Measurements from ENCODE around the gene PRAMEF7.
"Not testable (repeated sequence)": the region's sequence is repeated elsewhere in the genome, so short reads cannot be mapped to it uniquely, and the experiment has no call there.

PRAMEF7 gene

GRCh38 chr1:12916310-12916709 is at the start of gene PRAMEF7:
Gene PRAMEF7, plus strand, starts transcription at chr1:12916610. Its CDS starts 1,083 bp downstream, at chr1:12917693.
- not testable (repeated sequence) for H3K4me2 ChIP-seq (ENCODE audit: low read depth, low read length, poor library complexity, severe bottlenecking); H3K36me3 ChIP-seq (ENCODE audit: insufficient read depth, low read length); H3K9me2 ChIP-seq (replicated peaks; ENCODE audit: low read depth, low read length); H3K4me3 ChIP-seq (ENCODE audit: low read length, poor library complexity, severe bottlenecking); H3F3A ChIP-seq (ENCODE audit: low read depth); H4K20me1 ChIP-seq (ENCODE audit: insufficient read depth, low read length, poor library complexity, severe bottlenecking); H2AFZ ChIP-seq (ENCODE audit: low read length); H3K9ac ChIP-seq (ENCODE audit: low read depth, low read length, poor library complexity, severe bottlenecking); H3K9me3 ChIP-seq (ENCODE audit: insufficient read depth, low read depth, low read length); H3K79me2 ChIP-seq (ENCODE audit: insufficient read depth, low read length); H3K4me1 ChIP-seq (ENCODE audit: insufficient read depth, low read length, poor library complexity, severe bottlenecking); H3K27me3 ChIP-seq (ENCODE audit: insufficient read depth, low read length, poor library complexity, severe bottlenecking)

GRCh38 chr1:12878453-12878852 is 38.0 kb upstream of the PRAMEF7 start:
- not testable (repeated sequence) for H3K9ac ChIP-seq (ENCODE audit: low read depth, low read length, poor library complexity, severe bottlenecking); H2AFZ ChIP-seq (ENCODE audit: low read length); H4K20me1 ChIP-seq (ENCODE audit: insufficient read depth, low read length, poor library complexity, severe bottlenecking); H3K27me3 ChIP-seq (ENCODE audit: insufficient read depth, low read length, poor library complexity, severe bottlenecking); H3K4me1 ChIP-seq (ENCODE audit: insufficient read depth, low read length, poor library complexity, severe bottlenecking); H3K79me2 ChIP-seq (ENCODE audit: insufficient read depth, low read length); H3K36me3 ChIP-seq (ENCODE audit: insufficient read depth, low read length); H3F3A ChIP-seq (ENCODE audit: low read depth); H3K9me2 ChIP-seq (replicated peaks; ENCODE audit: low read depth, low read length); H3K9me3 ChIP-seq (ENCODE audit: insufficient read depth, low read depth, low read length); H3K4me3 ChIP-seq (ENCODE audit: low read length, poor library complexity, severe bottlenecking); H3K4me2 ChIP-seq (ENCODE audit: low read depth, low read length, poor library complexity, severe bottlenecking)

GRCh38 chr1:12886101-12886500 is 30.3 kb upstream of the PRAMEF7 start, which contains the start of gene PRAMEF4:
Gene PRAMEF4, minus strand, starts transcription at chr1:12886201. Its CDS starts 2,807 bp downstream, at chr1:12883394.
- not testable (repeated sequence) for H2AFZ ChIP-seq (ENCODE audit: low read length); H3K27me3 ChIP-seq (ENCODE audit: insufficient read depth, low read length, poor library complexity, severe bottlenecking); H4K20me1 ChIP-seq (ENCODE audit: insufficient read depth, low read length, poor library complexity, severe bottlenecking); H3K9me3 ChIP-seq (ENCODE audit: insufficient read depth, low read depth, low read length); H3K4me1 ChIP-seq (ENCODE audit: insufficient read depth, low read length, poor library complexity, severe bottlenecking); H3K9ac ChIP-seq (ENCODE audit: low read depth, low read length, poor library complexity, severe bottlenecking); H3K79me2 ChIP-seq (ENCODE audit: insufficient read depth, low read length); H3K4me3 ChIP-seq (ENCODE audit: low read length, poor library complexity, severe bottlenecking); H3K4me2 ChIP-seq (ENCODE audit: low read depth, low read length, poor library complexity, severe bottlenecking); H3K36me3 ChIP-seq (ENCODE audit: insufficient read depth, low read length); H3K9me2 ChIP-seq (replicated peaks; ENCODE audit: low read depth, low read length); H3F3A ChIP-seq (ENCODE audit: low read depth)

- not testable (repeated sequence) for H3K79me2 ChIP-seq (ENCODE audit: insufficient read depth, low read length); H2AFZ ChIP-seq (ENCODE audit: low read length); H3K9ac ChIP-seq (ENCODE audit: low read depth, low read length, poor library complexity, severe bottlenecking); H3K4me2 ChIP-seq (ENCODE audit: low read depth, low read length, poor library complexity, severe bottlenecking); H3F3A ChIP-seq (ENCODE audit: low read depth); H3K9me3 ChIP-seq (ENCODE audit: insufficient read depth, low read depth, low read length); H3K27me3 ChIP-seq (ENCODE audit: insufficient read depth, low read length, poor library complexity, severe bottlenecking); H3K9me2 ChIP-seq (replicated peaks; ENCODE audit: low read depth, low read length); H3K4me3 ChIP-seq (ENCODE audit: low read length, poor library complexity, severe bottlenecking); H3K36me3 ChIP-seq (ENCODE audit: insufficient read depth, low read length); H3K4me1 ChIP-seq (ENCODE audit: insufficient read depth, low read length, poor library complexity, severe bottlenecking); H4K20me1 ChIP-seq (ENCODE audit: insufficient read depth, low read length, poor library complexity, severe bottlenecking)
These were observed 18.2 kb upstream of the PRAMEF7 start, which contains the start of gene PRAMEF10 for GRCh38 chr1:12898170-12898569. Gene PRAMEF10, minus strand, starts transcription at chr1:12898270. Its CDS starts 2,423 bp downstream, at chr1:12895847.

GRCh38 chr1:12899186-12899585 is 17.2 kb upstream of the PRAMEF7 start:
- H3K4me2 ChIP-seq (ENCODE audit: low read depth, low read length, poor library complexity, severe bottlenecking); H3K27me3 ChIP-seq (ENCODE audit: insufficient read depth, low read length, poor library complexity, severe bottlenecking); H3K9me2 ChIP-seq (replicated peaks; ENCODE audit: low read depth, low read length); H3K4me3 ChIP-seq (ENCODE audit: low read length, poor library complexity, severe bottlenecking); H3K36me3 ChIP-seq (ENCODE audit: insufficient read depth, low read length); H2AFZ ChIP-seq (ENCODE audit: low read length); H3K79me2 ChIP-seq (ENCODE audit: insufficient read depth, low read length); H3K4me1 ChIP-seq (ENCODE audit: insufficient read depth, low read length, poor library complexity, severe bottlenecking); H3K9me3 ChIP-seq (ENCODE audit: insufficient read depth, low read depth, low read length); H3F3A ChIP-seq (ENCODE audit: low read depth); H3K9ac ChIP-seq (ENCODE audit: low read depth, low read length, poor library complexity, severe bottlenecking); H4K20me1 ChIP-seq (ENCODE audit: insufficient read depth, low read length, poor library complexity, severe bottlenecking): not testable (repeated sequence)

- H3K27me3 ChIP-seq (ENCODE audit: insufficient read depth, low read length, poor library complexity, severe bottlenecking); H3K4me2 ChIP-seq (ENCODE audit: low read depth, low read length, poor library complexity, severe bottlenecking); H3K9me3 ChIP-seq (ENCODE audit: insufficient read depth, low read depth, low read length); H3K4me1 ChIP-seq (ENCODE audit: insufficient read depth, low read length, poor library complexity, severe bottlenecking); H3K9me2 ChIP-seq (replicated peaks; ENCODE audit: low read depth, low read length); H3K36me3 ChIP-seq (ENCODE audit: insufficient read depth, low read length); H3K79me2 ChIP-seq (ENCODE audit: insufficient read depth, low read length); H3F3A ChIP-seq (ENCODE audit: low read depth); H3K4me3 ChIP-seq (ENCODE audit: low read length, poor library complexity, severe bottlenecking); H4K20me1 ChIP-seq (ENCODE audit: insufficient read depth, low read length, poor library complexity, severe bottlenecking); H2AFZ ChIP-seq (ENCODE audit: low read length); H3K9ac ChIP-seq (ENCODE audit: low read depth, low read length, poor library complexity, severe bottlenecking): not testable (repeated sequence)
These were observed 12.4 kb upstream of the PRAMEF7 start for GRCh38 chr1:12903793-12904572.

- H3K4me2 ChIP-seq (ENCODE audit: low read depth, low read length, poor library complexity, severe bottlenecking); H3K79me2 ChIP-seq (ENCODE audit: insufficient read depth, low read length); H3K9ac ChIP-seq (ENCODE audit: low read depth, low read length, poor library complexity, severe bottlenecking); H3K4me3 ChIP-seq (ENCODE audit: low read length, poor library complexity, severe bottlenecking); H3K27me3 ChIP-seq (ENCODE audit: insufficient read depth, low read length, poor library complexity, severe bottlenecking); H3K9me3 ChIP-seq (ENCODE audit: insufficient read depth, low read depth, low read length); H2AFZ ChIP-seq (ENCODE audit: low read length); H3K4me1 ChIP-seq (ENCODE audit: insufficient read depth, low read length, poor library complexity, severe bottlenecking); H4K20me1 ChIP-seq (ENCODE audit: insufficient read depth, low read length, poor library complexity, severe bottlenecking); H3K9me2 ChIP-seq (replicated peaks; ENCODE audit: low read depth, low read length); H3K36me3 ChIP-seq (ENCODE audit: insufficient read depth, low read length); H3F3A ChIP-seq (ENCODE audit: low read depth): not testable (repeated sequence)
These were observed 5.3 kb downstream of the PRAMEF7 start for GRCh38 chr1:12921749-12922148.
